Fibroblast of lung (primary cell): Measurements from ENCODE around the gene OLIG3.

Experiments
- CTCF ChIP-seq, 2 donors: IDR thresholded peaks in 1 of 2; conservative IDR thresholded peaks in 1 of 2; 1 replicate in 1 of 2; 2 replicates in 1 of 2; pipeline ENCODE4 v1.5.1; 2011 to 2012; ENCODE audit warnings: low read length in 2 of 2, control low read depth in 1 of 2, inconsistent platforms in 1 of 2, low read depth in 1 of 2, mild to moderate bottlenecking in 1 of 2
- EZH2 ChIP-seq: IDR thresholded peaks from 2 replicates; pipeline ENCODE4 v1.5.1; 2012; ENCODE audit warnings: low read length, control low read depth, mild to moderate bottlenecking; ENCODE audit errors: missing control alignments

GRCh38 chr6:137480431-137480830 is 13.8 kb downstream of the OLIG3 start:
- TF ChIP-seq CTCF (conservative IDR thresholded peaks at IDR 0.05 in 1 of 2, IDR thresholded peaks at IDR 0.05 in 1 of 2; ENCODE audit: low read depth in 1 of 2, low read length in 2 of 2): no peak
- TF ChIP-seq EZH2: no peak
